HG02970 (cell line): ENCODE data around the gene TRIM5.
A peak's percentile ranks its signal among the peaks of the same experiment; 100 is the strongest.
"Not testable (repeated sequence)": the region's sequence is repeated elsewhere in the genome, so short reads cannot be mapped to it uniquely, and the experiment has no call there.

Experiments used
- ATAC-seq: cut with Tn5 transposase; IDR thresholded peaks from one replicate; pipeline ENCODE4 v1.9.1; 2021; ENCODE audit warnings: mild to moderate bottlenecking, moderate library complexity, moderate number of reproducible peaks; ENCODE audit not compliant: unreplicated experiment, low FRiP score

Gene TRIM5

GRCh38 chr11:5690216-5690615, 5.3 kb upstream of the TRIM5 start:
- no peak for ATAC-seq

GRCh38 chr11:5689551-5689983, 4.7 kb upstream of the TRIM5 start, which contains the start of gene TRIM22:
TSS of gene TRIM22 (plus strand) at chr11:5689790. CDS start at chr11:5696233, 6,443 bp downstream.
- peak; percentile 62 for ATAC-seq

GRCh38 chr11:5688482-5688881, 3.6 kb upstream of the TRIM5 start:
- no peak for ATAC-seq

- ATAC-seq = no peak
Observed at GRCh38 chr11:5686426-5686825, 1.6 kb upstream of the TRIM5 start.

- ATAC-seq = no peak
Observed at GRCh38 chr11:5684036-5684645, 733 bp downstream of the TRIM5 start.

- not testable (repeated sequence) for ATAC-seq
Observed at GRCh38 chr11:5683620-5684019, 1.3 kb downstream of the TRIM5 start.

- ATAC-seq = not testable (repeated sequence)
Observed at GRCh38 chr11:5682890-5683441, 1.9 kb downstream of the TRIM5 start.

- no peak for ATAC-seq
Observed at GRCh38 chr11:5679811-5680210, 5.1 kb downstream of the TRIM5 start.

GRCh38 chr11:5674391-5674790, 10.5 kb downstream of the TRIM5 start:
- ATAC-seq = no peak

- no peak for ATAC-seq
Observed at GRCh38 chr11:5671831-5672230, 13.0 kb downstream of the TRIM5 start.

- ATAC-seq = no peak
Observed at GRCh38 chr11:5666402-5666793, 18.5 kb downstream of the TRIM5 start.

- ATAC-seq = no peak
Observed at GRCh38 chr11:5665746-5666401, 19.0 kb downstream of the TRIM5 start.

- ATAC-seq = no peak
Observed at GRCh38 chr11:5665051-5665570, 19.8 kb downstream of the TRIM5 start.

GRCh38 chr11:5663511-5663910, 21.4 kb downstream of the TRIM5 start:
- ATAC-seq = no peak

- ATAC-seq = no peak
Observed at GRCh38 chr11:5658318-5658717, 26.6 kb downstream of the TRIM5 start.

GRCh38 chr11:5656956-5657355, 27.9 kb downstream of the TRIM5 start:
- ATAC-seq = not testable (repeated sequence)

GRCh38 chr11:5655474-5655873, 29.4 kb downstream of the TRIM5 start:
- no peak for ATAC-seq

GRCh38 chr11:5646139-5646538, 38.7 kb downstream of the TRIM5 start:
- no peak for ATAC-seq

GRCh38 chr11:5643585-5643984, 41.3 kb downstream of the TRIM5 start:
- ATAC-seq = no peak

- ATAC-seq = no peak
Observed at GRCh38 chr11:5639953-5640352, 44.9 kb downstream of the TRIM5 start.

GRCh38 chr11:5631969-5632635, 52.8 kb downstream of the TRIM5 start:
- peak; percentile 90 for ATAC-seq
